ENCODE data around the gene CD52.

GRCh38 chr1:26328597-26328996 lies 10.8 kb downstream of the CD52 start:
- TF ChIP-seq ZBTB20 (tag by site-specific recombination; IDR thresholded peaks at IDR 0.05) (no peak), ZBTB49 (tag by site-specific recombination; IDR thresholded peaks at IDR 0.05; ENCODE audit: low read depth) (no peak), ZSCAN5A (tag by site-specific recombination; IDR thresholded peaks at IDR 0.05) (no peak), RBAK (tag by site-specific recombination; IDR thresholded peaks at IDR 0.05) (no peak), ZNF121 (tag by site-specific recombination; IDR thresholded peaks at IDR 0.05) (no peak), ZNF184 (tag by site-specific recombination; IDR thresholded peaks at IDR 0.05) (no peak), MEIS1 (CRISPR knock-in tag; IDR thresholded peaks at IDR 0.05; ENCODE audit: borderline replicate concordance) (no peak), ZNF549 (tag by site-specific recombination; IDR thresholded peaks at IDR 0.05) (no peak), ZNF114 (tag by site-specific recombination; IDR thresholded peaks at IDR 0.05) (no peak), INSM2 (tag by site-specific recombination; IDR thresholded peaks at IDR 0.05) (no peak)
- TF ChIP-seq, protein P1, sequence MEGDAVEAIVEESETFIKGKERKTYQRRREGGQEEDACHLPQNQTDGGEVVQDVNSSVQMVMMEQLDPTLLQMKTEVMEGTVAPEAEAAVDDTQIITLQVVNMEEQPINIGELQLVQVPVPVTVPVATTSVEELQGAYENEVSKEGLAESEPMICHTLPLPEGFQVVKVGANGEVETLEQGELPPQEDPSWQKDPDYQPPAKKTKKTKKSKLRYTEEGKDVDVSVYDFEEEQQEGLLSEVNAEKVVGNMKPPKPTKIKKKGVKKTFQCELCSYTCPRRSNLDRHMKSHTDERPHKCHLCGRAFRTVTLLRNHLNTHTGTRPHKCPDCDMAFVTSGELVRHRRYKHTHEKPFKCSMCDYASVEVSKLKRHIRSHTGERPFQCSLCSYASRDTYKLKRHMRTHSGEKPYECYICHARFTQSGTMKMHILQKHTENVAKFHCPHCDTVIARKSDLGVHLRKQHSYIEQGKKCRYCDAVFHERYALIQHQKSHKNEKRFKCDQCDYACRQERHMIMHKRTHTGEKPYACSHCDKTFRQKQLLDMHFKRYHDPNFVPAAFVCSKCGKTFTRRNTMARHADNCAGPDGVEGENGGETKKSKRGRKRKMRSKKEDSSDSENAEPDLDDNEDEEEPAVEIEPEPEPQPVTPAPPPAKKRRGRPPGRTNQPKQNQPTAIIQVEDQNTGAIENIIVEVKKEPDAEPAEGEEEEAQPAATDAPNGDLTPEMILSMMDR (tag by site-specific recombination; IDR thresholded peaks at IDR 0.05), result no peak
- TF ChIP-seq, protein P2, sequence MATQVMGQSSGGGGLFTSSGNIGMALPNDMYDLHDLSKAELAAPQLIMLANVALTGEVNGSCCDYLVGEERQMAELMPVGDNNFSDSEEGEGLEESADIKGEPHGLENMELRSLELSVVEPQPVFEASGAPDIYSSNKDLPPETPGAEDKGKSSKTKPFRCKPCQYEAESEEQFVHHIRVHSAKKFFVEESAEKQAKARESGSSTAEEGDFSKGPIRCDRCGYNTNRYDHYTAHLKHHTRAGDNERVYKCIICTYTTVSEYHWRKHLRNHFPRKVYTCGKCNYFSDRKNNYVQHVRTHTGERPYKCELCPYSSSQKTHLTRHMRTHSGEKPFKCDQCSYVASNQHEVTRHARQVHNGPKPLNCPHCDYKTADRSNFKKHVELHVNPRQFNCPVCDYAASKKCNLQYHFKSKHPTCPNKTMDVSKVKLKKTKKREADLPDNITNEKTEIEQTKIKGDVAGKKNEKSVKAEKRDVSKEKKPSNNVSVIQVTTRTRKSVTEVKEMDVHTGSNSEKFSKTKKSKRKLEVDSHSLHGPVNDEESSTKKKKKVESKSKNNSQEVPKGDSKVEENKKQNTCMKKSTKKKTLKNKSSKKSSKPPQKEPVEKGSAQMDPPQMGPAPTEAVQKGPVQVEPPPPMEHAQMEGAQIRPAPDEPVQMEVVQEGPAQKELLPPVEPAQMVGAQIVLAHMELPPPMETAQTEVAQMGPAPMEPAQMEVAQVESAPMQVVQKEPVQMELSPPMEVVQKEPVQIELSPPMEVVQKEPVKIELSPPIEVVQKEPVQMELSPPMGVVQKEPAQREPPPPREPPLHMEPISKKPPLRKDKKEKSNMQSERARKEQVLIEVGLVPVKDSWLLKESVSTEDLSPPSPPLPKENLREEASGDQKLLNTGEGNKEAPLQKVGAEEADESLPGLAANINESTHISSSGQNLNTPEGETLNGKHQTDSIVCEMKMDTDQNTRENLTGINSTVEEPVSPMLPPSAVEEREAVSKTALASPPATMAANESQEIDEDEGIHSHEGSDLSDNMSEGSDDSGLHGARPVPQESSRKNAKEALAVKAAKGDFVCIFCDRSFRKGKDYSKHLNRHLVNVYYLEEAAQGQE (tag by site-specific recombination; IDR thresholded peaks at IDR 0.05), result no peak
- TF ChIP-seq, protein P3, sequence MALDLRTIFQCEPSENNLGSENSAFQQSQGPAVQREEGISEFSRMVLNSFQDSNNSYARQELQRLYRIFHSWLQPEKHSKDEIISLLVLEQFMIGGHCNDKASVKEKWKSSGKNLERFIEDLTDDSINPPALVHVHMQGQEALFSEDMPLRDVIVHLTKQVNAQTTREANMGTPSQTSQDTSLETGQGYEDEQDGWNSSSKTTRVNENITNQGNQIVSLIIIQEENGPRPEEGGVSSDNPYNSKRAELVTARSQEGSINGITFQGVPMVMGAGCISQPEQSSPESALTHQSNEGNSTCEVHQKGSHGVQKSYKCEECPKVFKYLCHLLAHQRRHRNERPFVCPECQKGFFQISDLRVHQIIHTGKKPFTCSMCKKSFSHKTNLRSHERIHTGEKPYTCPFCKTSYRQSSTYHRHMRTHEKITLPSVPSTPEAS (tag by site-specific recombination; IDR thresholded peaks at IDR 0.05), result no peak

All from HEK293 (cell line).